Liver (tissue), 9 donors: Measurements from ENCODE around the gene CCDC82. TPM values are rescaled to one million over a fixed set of nuclear protein-coding genes. Genes with fewer than 3 reads are reported as not detected.

Experiments
- DNase-seq: peaks from one replicate; pipeline ENCODE4 v3.0.0-alpha.2; 2017; ENCODE audit warnings: low spot score
- H3K27ac ChIP-seq, 2 donors: one replicate each; pipeline ENCODE4 v1.7.0; 2013; ENCODE audit warnings: inconsistent platforms in 2 of 2, low read length in 2 of 2, control low read depth in 1 of 2, low read depth in 1 of 2, mild to moderate bottlenecking in 1 of 2
- H3K27me3 ChIP-seq, 4 donors: one replicate each; pipeline versions ENCODE4 v1.6.1 to v1.7.0; 2013; ENCODE audit warnings: low read length in 3 of 4, inconsistent platforms in 1 of 4, mild to moderate bottlenecking in 1 of 4, moderate library complexity in 1 of 4; ENCODE audit not compliant: control insufficient read depth in 4 of 4, insufficient read depth in 4 of 4
- H3K36me3 ChIP-seq, 4 donors: one replicate each; pipeline versions ENCODE4 v1.6.1 to v1.7.0; 2013; ENCODE audit warnings: low read length in 3 of 4, mild to moderate bottlenecking in 3 of 4, low read depth in 1 of 4, moderate library complexity in 1 of 4; ENCODE audit not compliant: control insufficient read depth in 4 of 4, insufficient read depth in 3 of 4
- H3K4me1 ChIP-seq, 4 donors: one replicate each; pipeline versions ENCODE4 v1.6.1 to v1.7.0; 2013; ENCODE audit warnings: low read length in 3 of 4, mild to moderate bottlenecking in 3 of 4, moderate library complexity in 1 of 4; ENCODE audit not compliant: control insufficient read depth in 4 of 4, insufficient read depth in 4 of 4
- H3K4me3 ChIP-seq, 3 donors: one replicate each; pipeline versions ENCODE4 v1.6.1 to v1.7.0; 2013; ENCODE audit warnings: low read length in 3 of 3, control low read depth in 1 of 3, low read depth in 1 of 3, mild to moderate bottlenecking in 1 of 3
- H3K9ac ChIP-seq, 2 donors: one replicate each; pipeline ENCODE4 v1.7.0; 2013; ENCODE audit warnings: low read length in 2 of 2, mild to moderate bottlenecking in 2 of 2, moderate library complexity in 2 of 2, control low read depth in 1 of 2, low read depth in 1 of 2
- H3K9me3 ChIP-seq, 4 donors: one replicate each; pipeline versions ENCODE4 v1.6.1 to v1.7.0; 2013; ENCODE audit warnings: low read length in 3 of 4; ENCODE audit not compliant: control insufficient read depth in 4 of 4
- EGR1 ChIP-seq, 2 donors: IDR thresholded peaks; 2 replicates each; pipeline ENCODE4 v1.6.1; 2016 to 2018; ENCODE audit warnings: antibody characterized with exemption in 2 of 2, low read depth in 2 of 2
- FOXA1 ChIP-seq: IDR thresholded peaks from 2 replicates; pipeline ENCODE4 v1.6.1; 2016; ENCODE audit warnings: antibody characterized with exemption
- FOXA2 ChIP-seq: IDR thresholded peaks from 2 replicates; pipeline ENCODE4 v1.6.1; 2016; ENCODE audit warnings: antibody characterized with exemption
- GABPA ChIP-seq, 2 donors: IDR thresholded peaks in 1 of 2; conservative IDR thresholded peaks in 1 of 2; 2 replicates each; pipeline ENCODE4 v1.6.1; 2016; ENCODE audit warnings: antibody characterized with exemption in 2 of 2, mild to moderate bottlenecking in 1 of 2, moderate library complexity in 1 of 2
- HNF4A ChIP-seq, 2 donors: conservative IDR thresholded peaks; 2 replicates each; pipeline ENCODE4 v1.6.1; 2016; ENCODE audit warnings: antibody characterized with exemption in 2 of 2, mild to moderate bottlenecking in 2 of 2
- HNF4G ChIP-seq: IDR thresholded peaks from 2 replicates; pipeline ENCODE4 v1.6.1; 2016; ENCODE audit warnings: antibody characterized with exemption
- JUND ChIP-seq, 2 donors: IDR thresholded peaks; 2 replicates each; pipeline ENCODE4 v1.6.1; 2016; ENCODE audit warnings: antibody characterized with exemption in 2 of 2
- NR2F2 ChIP-seq: IDR thresholded peaks from 2 replicates; pipeline ENCODE4 v1.6.1; 2016; ENCODE audit warnings: antibody characterized with exemption
- RAD21 ChIP-seq, 2 donors: IDR thresholded peaks; 2 replicates each; pipeline ENCODE4 v1.6.1; 2016; ENCODE audit warnings: antibody characterized with exemption in 2 of 2, mild to moderate bottlenecking in 2 of 2
- RXRA ChIP-seq, 2 donors: IDR thresholded peaks; 2 replicates each; pipeline ENCODE4 v1.6.1; 2017 to 2018; ENCODE audit warnings: antibody characterized with exemption in 2 of 2, mild to moderate bottlenecking in 1 of 2
- SP1 ChIP-seq: IDR thresholded peaks from 2 replicates; pipeline ENCODE4 v1.6.1; 2018; ENCODE audit warnings: antibody characterized with exemption, mild to moderate bottlenecking
- TAF1 ChIP-seq: conservative IDR thresholded peaks from 2 replicates; pipeline ENCODE4 v1.6.1; 2016; ENCODE audit warnings: antibody characterized with exemption, mild to moderate bottlenecking
- YY1 ChIP-seq: IDR thresholded peaks from 2 replicates; pipeline ENCODE4 v1.6.1; 2016; ENCODE audit warnings: antibody characterized with exemption, mild to moderate bottlenecking
- WGBS: extraction: QIAGEN DNeasy Blood & Tissue Kit; methylation state at CpG from one replicate; pipeline ENCODE4 v1.1.7; 2013; 5-methylcytosine and 5-hydroxymethylcytosine counted together
- polyA plus RNA-seq, 2 donors: library from polyadenylated mRNA; stranded (reverse) in 1 of 2; unstranded in 1 of 2; fragments of 200-250 nt in 1 of 2; fragments of >200 nt in 1 of 2; fragmentation: Nextera tagmentation in 1 of 2; extraction: Ambion mirVana in 1 of 2; gene quantifications; one replicate each; pipeline versions ENCODE4 v1.2.1 to v1.2.3, GENCODE V29; 2013 to 2015
- total RNA-seq, 2 donors: library from RNA; depleted of rRNA; stranded (reverse); fragments of >200 nt; gene quantifications; one replicate each; pipeline ENCODE4 v1.2.3, GENCODE V29; 2014
- TF ChIP-seq, protein P1 (sequence below): IDR thresholded peaks from 2 replicates; pipeline ENCODE4 v1.6.1; 2016; ENCODE audit warnings: antibody characterized with exemption
- TF ChIP-seq, protein P2 (sequence below): IDR thresholded peaks from 2 replicates; pipeline ENCODE4 v1.6.1; 2016; ENCODE audit warnings: antibody characterized with exemption
- TF ChIP-seq, protein P3 (sequence below): IDR thresholded peaks from 2 replicates; pipeline ENCODE4 v1.6.1; 2016; ENCODE audit warnings: antibody characterized with exemption, mild to moderate bottlenecking
- TF ChIP-seq, protein P4 (sequence below): fragments of 150-350 bp; IDR thresholded peaks from 2 replicates; pipeline ENCODE4 v1.5.1; 2017; ENCODE audit warnings: improper control_type of control experiment, low read depth, low read length; ENCODE audit not compliant: missing input control
- TF ChIP-seq, protein P5 (sequence below): IDR thresholded peaks from 2 replicates; pipeline ENCODE4 v1.6.1; 2016; ENCODE audit warnings: antibody characterized with exemption
- donor health status: healthy.
- donor health status: healthy.
- donor health status: healthy.
- donor health status: healthy.
- donor health status: healthy.

Gene CCDC82
- total and polyA plus RNA-seq, 4 donors, result 4.5 to 14.5 (median 11.0) TPM

DNA sequence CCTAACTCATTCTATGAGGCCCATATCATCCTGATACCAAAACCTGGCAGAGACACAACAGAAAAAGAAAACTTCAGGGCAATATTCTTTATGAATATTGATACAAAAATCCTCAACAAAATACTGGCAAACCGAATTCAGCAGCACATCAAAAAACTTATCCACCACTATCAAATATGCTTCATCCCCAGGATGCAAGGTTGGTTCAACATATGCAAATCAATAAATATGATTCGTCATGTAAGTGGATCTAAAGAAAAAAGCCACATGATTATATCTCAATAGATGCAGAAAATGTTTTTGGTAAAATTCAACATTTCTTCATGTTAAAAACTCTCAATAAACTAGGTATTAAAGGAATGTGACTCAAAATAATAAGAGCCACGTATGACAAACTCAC is 41.0 kb upstream of the CCDC82 start:
- TF ChIP-seq, protein P1, sequence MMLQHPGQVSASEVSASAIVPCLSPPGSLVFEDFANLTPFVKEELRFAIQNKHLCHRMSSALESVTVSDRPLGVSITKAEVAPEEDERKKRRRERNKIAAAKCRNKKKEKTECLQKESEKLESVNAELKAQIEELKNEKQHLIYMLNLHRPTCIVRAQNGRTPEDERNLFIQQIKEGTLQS, result no peak
- TF ChIP-seq FOXA2 (no peak), RAD21 (IDR thresholded peaks at IDR 0.05) (no peak), JUND (IDR thresholded peaks at IDR 0.05) (no peak), YY1 (no peak), RXRA (IDR thresholded peaks at IDR 0.05) (no peak)
- TF ChIP-seq, protein P2, sequence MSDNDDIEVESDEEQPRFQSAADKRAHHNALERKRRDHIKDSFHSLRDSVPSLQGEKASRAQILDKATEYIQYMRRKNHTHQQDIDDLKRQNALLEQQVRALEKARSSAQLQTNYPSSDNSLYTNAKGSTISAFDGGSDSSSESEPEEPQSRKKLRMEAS, result no peak

GRCh38 chr11:96424693-96425092 is 35.0 kb upstream of the CCDC82 start:
- DNase-seq, result no peak
- H3K9me3 ChIP-seq, result no peaks in the 10 kb centered on the region
- H3K27me3 ChIP-seq, result no peaks in the 10 kb centered on the region
- WGBS, result 34% methylated on average over 2 of the region's 2 CpGs
- no peak overlapping the region for H3K4me3 ChIP-seq
- H3K9ac ChIP-seq, result no peak overlapping the region
- no peak overlapping the region for H3K27ac ChIP-seq
- H3K36me3 ChIP-seq, result no peaks in the 10 kb centered on the region
- H3K4me1 ChIP-seq, result no peaks in the 10 kb centered on the region
- TF ChIP-seq GABPA (IDR thresholded peaks at IDR 0.05 in 1 of 2, conservative IDR thresholded peaks at IDR 0.05 in 1 of 2) (no peak), TAF1 (no peak), FOXA2 (no peak), RXRA (IDR thresholded peaks at IDR 0.05) (no peak), HNF4G (no peak), JUND (IDR thresholded peaks at IDR 0.05) (no peak), FOXA1 (no peak), HNF4A (conservative IDR thresholded peaks at IDR 0.05) (no peak), YY1 (no peak), NR2F2 (no peak), EGR1 (IDR thresholded peaks at IDR 0.05; ENCODE audit: low read depth in 2 of 2) (no peak), RAD21 (IDR thresholded peaks at IDR 0.05) (no peak), SP1 (no peak)
- TF ChIP-seq, protein P2, result no peak
- TF ChIP-seq, protein P3, sequence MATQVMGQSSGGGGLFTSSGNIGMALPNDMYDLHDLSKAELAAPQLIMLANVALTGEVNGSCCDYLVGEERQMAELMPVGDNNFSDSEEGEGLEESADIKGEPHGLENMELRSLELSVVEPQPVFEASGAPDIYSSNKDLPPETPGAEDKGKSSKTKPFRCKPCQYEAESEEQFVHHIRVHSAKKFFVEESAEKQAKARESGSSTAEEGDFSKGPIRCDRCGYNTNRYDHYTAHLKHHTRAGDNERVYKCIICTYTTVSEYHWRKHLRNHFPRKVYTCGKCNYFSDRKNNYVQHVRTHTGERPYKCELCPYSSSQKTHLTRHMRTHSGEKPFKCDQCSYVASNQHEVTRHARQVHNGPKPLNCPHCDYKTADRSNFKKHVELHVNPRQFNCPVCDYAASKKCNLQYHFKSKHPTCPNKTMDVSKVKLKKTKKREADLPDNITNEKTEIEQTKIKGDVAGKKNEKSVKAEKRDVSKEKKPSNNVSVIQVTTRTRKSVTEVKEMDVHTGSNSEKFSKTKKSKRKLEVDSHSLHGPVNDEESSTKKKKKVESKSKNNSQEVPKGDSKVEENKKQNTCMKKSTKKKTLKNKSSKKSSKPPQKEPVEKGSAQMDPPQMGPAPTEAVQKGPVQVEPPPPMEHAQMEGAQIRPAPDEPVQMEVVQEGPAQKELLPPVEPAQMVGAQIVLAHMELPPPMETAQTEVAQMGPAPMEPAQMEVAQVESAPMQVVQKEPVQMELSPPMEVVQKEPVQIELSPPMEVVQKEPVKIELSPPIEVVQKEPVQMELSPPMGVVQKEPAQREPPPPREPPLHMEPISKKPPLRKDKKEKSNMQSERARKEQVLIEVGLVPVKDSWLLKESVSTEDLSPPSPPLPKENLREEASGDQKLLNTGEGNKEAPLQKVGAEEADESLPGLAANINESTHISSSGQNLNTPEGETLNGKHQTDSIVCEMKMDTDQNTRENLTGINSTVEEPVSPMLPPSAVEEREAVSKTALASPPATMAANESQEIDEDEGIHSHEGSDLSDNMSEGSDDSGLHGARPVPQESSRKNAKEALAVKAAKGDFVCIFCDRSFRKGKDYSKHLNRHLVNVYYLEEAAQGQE, result no peak
- TF ChIP-seq, protein P4, sequence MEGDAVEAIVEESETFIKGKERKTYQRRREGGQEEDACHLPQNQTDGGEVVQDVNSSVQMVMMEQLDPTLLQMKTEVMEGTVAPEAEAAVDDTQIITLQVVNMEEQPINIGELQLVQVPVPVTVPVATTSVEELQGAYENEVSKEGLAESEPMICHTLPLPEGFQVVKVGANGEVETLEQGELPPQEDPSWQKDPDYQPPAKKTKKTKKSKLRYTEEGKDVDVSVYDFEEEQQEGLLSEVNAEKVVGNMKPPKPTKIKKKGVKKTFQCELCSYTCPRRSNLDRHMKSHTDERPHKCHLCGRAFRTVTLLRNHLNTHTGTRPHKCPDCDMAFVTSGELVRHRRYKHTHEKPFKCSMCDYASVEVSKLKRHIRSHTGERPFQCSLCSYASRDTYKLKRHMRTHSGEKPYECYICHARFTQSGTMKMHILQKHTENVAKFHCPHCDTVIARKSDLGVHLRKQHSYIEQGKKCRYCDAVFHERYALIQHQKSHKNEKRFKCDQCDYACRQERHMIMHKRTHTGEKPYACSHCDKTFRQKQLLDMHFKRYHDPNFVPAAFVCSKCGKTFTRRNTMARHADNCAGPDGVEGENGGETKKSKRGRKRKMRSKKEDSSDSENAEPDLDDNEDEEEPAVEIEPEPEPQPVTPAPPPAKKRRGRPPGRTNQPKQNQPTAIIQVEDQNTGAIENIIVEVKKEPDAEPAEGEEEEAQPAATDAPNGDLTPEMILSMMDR, result no peak
- TF ChIP-seq, protein P5, sequence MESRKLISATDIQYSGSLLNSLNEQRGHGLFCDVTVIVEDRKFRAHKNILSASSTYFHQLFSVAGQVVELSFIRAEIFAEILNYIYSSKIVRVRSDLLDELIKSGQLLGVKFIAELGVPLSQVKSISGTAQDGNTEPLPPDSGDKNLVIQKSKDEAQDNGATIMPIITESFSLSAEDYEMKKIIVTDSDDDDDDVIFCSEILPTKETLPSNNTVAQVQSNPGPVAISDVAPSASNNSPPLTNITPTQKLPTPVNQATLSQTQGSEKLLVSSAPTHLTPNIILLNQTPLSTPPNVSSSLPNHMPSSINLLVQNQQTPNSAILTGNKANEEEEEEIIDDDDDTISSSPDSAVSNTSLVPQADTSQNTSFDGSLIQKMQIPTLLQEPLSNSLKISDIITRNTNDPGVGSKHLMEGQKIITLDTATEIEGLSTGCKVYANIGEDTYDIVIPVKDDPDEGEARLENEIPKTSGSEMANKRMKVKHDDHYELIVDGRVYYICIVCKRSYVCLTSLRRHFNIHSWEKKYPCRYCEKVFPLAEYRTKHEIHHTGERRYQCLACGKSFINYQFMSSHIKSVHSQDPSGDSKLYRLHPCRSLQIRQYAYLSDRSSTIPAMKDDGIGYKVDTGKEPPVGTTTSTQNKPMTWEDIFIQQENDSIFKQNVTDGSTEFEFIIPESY, result no peak
- TF ChIP-seq, protein P1, result no peak

More for the DNA sequence above, 41.0 kb upstream of the CCDC82 start:
- no peaks in the 10 kb centered on the region for H3K36me3 ChIP-seq
- no peak overlapping the region for H3K4me3 ChIP-seq
- peaks cover 0 to 2% (median 0%) of the 10 kb centered on the region in 4 donors for H3K27me3 ChIP-seq
- peaks cover 0 to 4% (median 0%) of the 10 kb centered on the region in 4 donors for H3K4me1 ChIP-seq
- H3K9me3 ChIP-seq, result peaks cover 0 to 2% (median 0%) of the 10 kb centered on the region in 4 donors
- 72% methylated on average over 3 of the region's 3 CpGs for WGBS
- no peak overlapping the region for H3K9ac ChIP-seq
- H3K27ac ChIP-seq, result no peak overlapping the region
- no peak for DNase-seq
